ENCODE measurements around the gene TMEM175.

The TMEM175 gene

GRCh38 chr4:906339-907102 is 25.7 kb upstream of the TMEM175 start:
- no peak overlapping the region for H3K27ac ChIP-seq
- no peak for TF ChIP-seq CTCF (conservative IDR thresholded peaks at IDR 0.05)

- TF ChIP-seq CTCF (conservative IDR thresholded peaks at IDR 0.05) = no peak
- H3K27ac ChIP-seq = no peak overlapping the region
Measured at GRCh38 chr4:907103-907400, 25.2 kb upstream of the TMEM175 start.

- H3K27ac ChIP-seq = no peak overlapping the region
- no peak for TF ChIP-seq CTCF (conservative IDR thresholded peaks at IDR 0.05)
Measured at GRCh38 chr4:907691-908425, 24.4 kb upstream of the TMEM175 start.

- TF ChIP-seq CTCF (conservative IDR thresholded peaks at IDR 0.05) = no peak
- H3K27ac ChIP-seq = no peak overlapping the region
Measured at GRCh38 chr4:909131-909571, 23.1 kb upstream of the TMEM175 start.

GRCh38 chr4:909821-910220 is 22.4 kb upstream of the TMEM175 start:
- no peak for TF ChIP-seq CTCF (conservative IDR thresholded peaks at IDR 0.05)
- no peak overlapping the region for H3K27ac ChIP-seq

- no peak for TF ChIP-seq CTCF (conservative IDR thresholded peaks at IDR 0.05)
- no peak overlapping the region for H3K27ac ChIP-seq
Measured at GRCh38 chr4:910366-911091, 21.7 kb upstream of the TMEM175 start.

- no peak overlapping the region for H3K27ac ChIP-seq
- no peak for TF ChIP-seq CTCF (conservative IDR thresholded peaks at IDR 0.05)
Measured at GRCh38 chr4:911221-911751, 21.0 kb upstream of the TMEM175 start.
